IMR-90 (cell line): ENCODE results near the gene MPPED1.

Experiments used
- CEBPB ChIP-seq: IDR thresholded peaks from 2 replicates; pipeline ENCODE4 v1.6.1; 2012; ENCODE audit warnings: low read depth, low read length, improper control_type of control experiment
- MAFK ChIP-seq: IDR thresholded peaks from 2 replicates; pipeline ENCODE4 v1.6.1; 2012; ENCODE audit warnings: low read depth, low read length, improper control_type of control experiment
- MAZ ChIP-seq: IDR thresholded peaks from 2 replicates; pipeline ENCODE4 v1.6.1; 2012; ENCODE audit warnings: low read depth, mild to moderate bottlenecking, low read length, improper control_type of control experiment, moderate library complexity, borderline replicate concordance
- MXI1 ChIP-seq: IDR thresholded peaks from 2 replicates; pipeline ENCODE4 v1.6.1; 2012; ENCODE audit warnings: low read depth, mild to moderate bottlenecking, low read length, moderate library complexity, borderline replicate concordance
- NFE2L2 ChIP-seq: fragments of 150-350 bp; IDR thresholded peaks from 2 replicates; pipeline ENCODE4 v1.6.1; 2016; ENCODE audit warnings: low read depth, mild to moderate bottlenecking, low read length
- POLR2A ChIP-seq: IDR thresholded peaks from 2 replicates; pipeline ENCODE4 v1.6.1; 2012; ENCODE audit warnings: mild to moderate bottlenecking, low read depth, low read length
- RAD21 ChIP-seq: IDR thresholded peaks from 2 replicates; pipeline ENCODE4 v1.6.1; 2012; ENCODE audit warnings: low read length, improper control_type of control experiment
- RCOR1 ChIP-seq: IDR thresholded peaks from 2 replicates; pipeline ENCODE4 v1.6.1; 2012; ENCODE audit warnings: mild to moderate bottlenecking, low read length, improper control_type of control experiment; ENCODE audit not compliant: insufficient replicate concordance
- SMC3 ChIP-seq: fragments of 150-350 bp; IDR thresholded peaks from 2 replicates; pipeline ENCODE4 v1.6.1; 2016; ENCODE audit warnings: low read depth, mild to moderate bottlenecking, antibody characterized with exemption, low read length, moderate library complexity
- TF ChIP-seq, protein P1 (sequence below): conservative IDR thresholded peaks from 2 replicates; pipeline ENCODE4 v1.5.1; 2012; ENCODE audit warnings: mild to moderate bottlenecking, low read depth, low read length, improper control_type of control experiment
- TF ChIP-seq, protein P2 (sequence below): fragments of 150-350 bp; IDR thresholded peaks from 2 replicates; pipeline ENCODE4 v1.6.1; 2017; ENCODE audit warnings: mild to moderate bottlenecking, antibody characterized with exemption, low read length, low read depth

DNA sequence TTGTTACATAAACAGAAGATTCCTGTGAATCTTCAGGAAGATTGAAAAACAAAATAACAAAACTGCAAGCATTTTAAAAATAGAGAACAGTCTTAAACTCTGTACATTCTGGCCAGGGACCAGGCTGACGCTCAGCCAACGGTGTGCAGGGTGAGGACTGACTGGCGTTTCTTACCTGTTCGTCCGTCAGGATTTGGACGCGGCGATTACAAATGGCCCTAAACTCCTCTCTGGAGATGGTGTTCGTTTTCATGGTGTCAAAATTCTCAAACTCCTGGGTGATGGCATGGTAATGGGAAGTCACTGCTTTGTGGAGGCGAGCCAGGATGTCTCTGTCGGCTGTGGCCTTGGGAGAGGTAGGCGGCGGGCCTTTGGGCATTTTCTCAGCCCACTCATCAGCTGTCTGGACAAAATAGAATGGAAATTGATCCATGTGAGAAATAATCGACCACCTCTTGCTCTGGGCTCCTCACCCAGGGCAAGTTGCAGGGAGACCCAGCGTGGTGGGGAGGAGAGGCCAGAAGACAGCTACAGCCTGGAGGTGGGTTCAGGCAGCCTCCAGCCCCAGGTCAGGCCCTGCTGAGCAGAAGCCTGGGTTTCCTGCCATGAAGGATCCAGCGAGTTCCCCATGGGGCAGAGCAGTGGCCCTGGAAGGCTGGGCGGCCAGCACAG lies 143.0 kb downstream of the MPPED1 start:
- TF ChIP-seq, protein P1, sequence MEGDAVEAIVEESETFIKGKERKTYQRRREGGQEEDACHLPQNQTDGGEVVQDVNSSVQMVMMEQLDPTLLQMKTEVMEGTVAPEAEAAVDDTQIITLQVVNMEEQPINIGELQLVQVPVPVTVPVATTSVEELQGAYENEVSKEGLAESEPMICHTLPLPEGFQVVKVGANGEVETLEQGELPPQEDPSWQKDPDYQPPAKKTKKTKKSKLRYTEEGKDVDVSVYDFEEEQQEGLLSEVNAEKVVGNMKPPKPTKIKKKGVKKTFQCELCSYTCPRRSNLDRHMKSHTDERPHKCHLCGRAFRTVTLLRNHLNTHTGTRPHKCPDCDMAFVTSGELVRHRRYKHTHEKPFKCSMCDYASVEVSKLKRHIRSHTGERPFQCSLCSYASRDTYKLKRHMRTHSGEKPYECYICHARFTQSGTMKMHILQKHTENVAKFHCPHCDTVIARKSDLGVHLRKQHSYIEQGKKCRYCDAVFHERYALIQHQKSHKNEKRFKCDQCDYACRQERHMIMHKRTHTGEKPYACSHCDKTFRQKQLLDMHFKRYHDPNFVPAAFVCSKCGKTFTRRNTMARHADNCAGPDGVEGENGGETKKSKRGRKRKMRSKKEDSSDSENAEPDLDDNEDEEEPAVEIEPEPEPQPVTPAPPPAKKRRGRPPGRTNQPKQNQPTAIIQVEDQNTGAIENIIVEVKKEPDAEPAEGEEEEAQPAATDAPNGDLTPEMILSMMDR, result no peak
- no peak for TF ChIP-seq POLR2A
- TF ChIP-seq RAD21, result no peak
- TF ChIP-seq, protein P2, sequence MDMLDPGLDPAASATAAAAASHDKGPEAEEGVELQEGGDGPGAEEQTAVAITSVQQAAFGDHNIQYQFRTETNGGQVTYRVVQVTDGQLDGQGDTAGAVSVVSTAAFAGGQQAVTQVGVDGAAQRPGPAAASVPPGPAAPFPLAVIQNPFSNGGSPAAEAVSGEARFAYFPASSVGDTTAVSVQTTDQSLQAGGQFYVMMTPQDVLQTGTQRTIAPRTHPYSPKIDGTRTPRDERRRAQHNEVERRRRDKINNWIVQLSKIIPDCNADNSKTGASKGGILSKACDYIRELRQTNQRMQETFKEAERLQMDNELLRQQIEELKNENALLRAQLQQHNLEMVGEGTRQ, result no peak
- TF ChIP-seq MXI1, result no peak
- no peak for TF ChIP-seq MAFK
- TF ChIP-seq NFE2L2, result no peak
- no peak for TF ChIP-seq MAZ
- no peak for TF ChIP-seq RCOR1
- TF ChIP-seq SMC3, result no peak
- no peak for TF ChIP-seq CEBPB
